Spleen (tissue), 11 donors: ENCODE measurements around the gene MINAR1. TPM values are rescaled to one million over a fixed set of nuclear protein-coding genes. Genes with fewer than 3 reads are reported as not detected.

Experiments used
- DNase-seq: peaks from one replicate; pipeline ENCODE4 v3.0.0-alpha.2; 2020
- H3K27ac ChIP-seq, 8 donors: fragments of 200-600 bp; sonication (generic) in 7 of 8; 1 replicate in 4 of 8; 2 replicates in 4 of 8; pipeline versions ENCODE4 v1.5.0 to v1.8.0; 2016 to 2021; ENCODE audit warnings: inconsistent platforms in 4 of 8, mild to moderate bottlenecking in 4 of 8, moderate library complexity in 1 of 8
- H3K27me3 ChIP-seq, 7 donors: fragments of 200-600 bp; sonication (generic) in 6 of 7; replicated peaks in 1 of 7; 1 replicate in 4 of 7; 2 replicates in 3 of 7; pipeline versions ENCODE4 v1.5.0 to v1.8.0; 2016 to 2021; ENCODE audit warnings: inconsistent platforms in 3 of 7, mild to moderate bottlenecking in 1 of 7
- H3K36me3 ChIP-seq, 6 donors: fragments of 200-600 bp; sonication (generic) in 5 of 6; 1 replicate in 4 of 6; 2 replicates in 2 of 6; pipeline versions ENCODE4 v1.5.0 to v1.8.0; 2016 to 2021; ENCODE audit warnings: inconsistent platforms in 2 of 6
- H3K4me1 ChIP-seq, 6 donors: fragments of 200-600 bp; sonication (generic) in 5 of 6; 1 replicate in 3 of 6; 2 replicates in 3 of 6; pipeline versions ENCODE4 v1.5.0 to v1.8.0; 2016 to 2021; ENCODE audit warnings: inconsistent platforms in 3 of 6
- H3K4me3 ChIP-seq, 8 donors: fragments of 200-600 bp; sonication (generic) in 7 of 8; 1 replicate in 4 of 8; 2 replicates in 4 of 8; pipeline versions ENCODE4 v1.5.0 to v1.8.0; 2016 to 2021; ENCODE audit warnings: inconsistent platforms in 4 of 8, mild to moderate bottlenecking in 4 of 8, moderate library complexity in 2 of 8
- H3K9me3 ChIP-seq, 8 donors: fragments of 200-600 bp; sonication (generic) in 7 of 8; 1 replicate in 4 of 8; 2 replicates in 4 of 8; pipeline versions ENCODE4 v1.5.0 to v1.8.0; 2016 to 2021; ENCODE audit warnings: inconsistent platforms in 4 of 8
- POLR2A ChIP-seq, 3 donors: fragments of 450-650 bp; IDR thresholded peaks; one replicate each; pipeline ENCODE4 v1.5.1; 2017; ENCODE audit warnings: antibody characterized with exemption in 3 of 3, mild to moderate bottlenecking in 1 of 3
- POLR2AphosphoS5 ChIP-seq, 3 donors: sonication (generic); formaldehyde crosslinking; IDR thresholded peaks; one replicate each; pipeline ENCODE4 v1.5.1; 2017; ENCODE audit warnings: antibody characterized with exemption in 3 of 3
- WGBS, 5 donors: extraction: QIAGEN DNeasy Blood & Tissue Kit in 3 of 5; methylation state at CpG; one replicate each; pipeline versions ENCODE4 v1.1.5 to v1.1.7; 2013 to 2018; 5-methylcytosine and 5-hydroxymethylcytosine counted together
- intact Hi-C: fragments of 100-400 bp; cut with DNase I; formaldehyde crosslinking; loops from one replicate; pipeline ENCODE4 v1.15.0; 2023; ENCODE audit warnings: low total_unique reads
- polyA plus RNA-seq, 3 donors: library from polyadenylated mRNA; stranded (reverse); fragments of 200-250 nt; gene quantifications; one replicate each; pipeline ENCODE4 v1.2.1, GENCODE V29; 2013
- total RNA-seq, 7 donors: library from RNA; depleted of rRNA in 3 of 7; stranded (reverse); fragments of >200 nt in 3 of 7; fragmentation: NEBNext Ultra II Directional in 4 of 7; extraction: Animal tissue kit (Norgen Biotek cat#: 25700) in 4 of 7; gene quantifications; one replicate each; pipeline versions ENCODE4 v1.1.0 to v1.2.1, GENCODE V29; 2016 to 2021
- TF ChIP-seq, protein P1 (sequence below), 11 experiments: fragments of 200-600 bp in 7 of 11; fragments of 450-650 bp in 4 of 11; sonication (generic) in 4 of 11; IDR thresholded peaks in 8 of 11; conservative IDR thresholded peaks in 3 of 11; 1 replicate in 7 of 11; 2 replicates in 4 of 11; pipeline versions ENCODE4 v1.4.0 to v1.8.0; 2016 to 2021; ENCODE audit warnings: antibody characterized with exemption in 11 of 11, inconsistent platforms in 4 of 11, mild to moderate bottlenecking in 1 of 11
- donor health status: healthy with polysubstance abuse.
- donor health status: DM: no; HTN: no; CAD: no; lungs with moderate emphysema.
- donor health status: DM: no; HTN: no; CAD: no.
- donor health status: Bipolar disorder and iron deficiency.
- donor health status: healthy.
- donor health status: DM: no; HTN: no; CAD: no.
- donor health status: DM: yes; HTN: yes; CAD: no.

MINAR1 gene
- total and polyA plus RNA-seq, 10 donors, result 0.15 to 1.6 (median 0.73) TPM

DNA sequence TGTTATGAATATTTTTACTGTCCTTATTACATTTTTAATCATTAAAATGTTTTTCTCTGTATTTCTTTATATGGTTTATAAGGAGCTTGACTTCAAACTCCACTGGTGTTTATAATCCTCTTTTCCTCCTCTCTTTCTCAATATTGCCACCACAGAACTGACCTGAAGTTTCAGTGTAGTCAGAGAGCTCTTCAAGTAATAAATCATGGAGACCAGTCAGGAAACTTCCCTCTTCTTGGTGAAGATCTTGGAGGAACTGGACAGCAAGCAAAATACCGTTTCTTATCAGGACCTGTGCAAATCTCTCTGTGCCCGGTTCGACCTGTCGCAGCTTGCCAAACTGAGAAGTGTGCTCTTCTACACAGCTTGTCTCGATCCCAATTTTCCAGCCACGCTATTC lies 23.8 kb downstream of the MINAR1 start:
- H3K4me1 ChIP-seq, result no peaks in the 10 kb centered on the region
- no peak overlapping the region for H3K4me3 ChIP-seq
- no peak for TF ChIP-seq POLR2A (IDR thresholded peaks at IDR 0.05)
- TF ChIP-seq POLR2AphosphoS5 (IDR thresholded peaks at IDR 0.05), result no peak
- TF ChIP-seq, protein P1, sequence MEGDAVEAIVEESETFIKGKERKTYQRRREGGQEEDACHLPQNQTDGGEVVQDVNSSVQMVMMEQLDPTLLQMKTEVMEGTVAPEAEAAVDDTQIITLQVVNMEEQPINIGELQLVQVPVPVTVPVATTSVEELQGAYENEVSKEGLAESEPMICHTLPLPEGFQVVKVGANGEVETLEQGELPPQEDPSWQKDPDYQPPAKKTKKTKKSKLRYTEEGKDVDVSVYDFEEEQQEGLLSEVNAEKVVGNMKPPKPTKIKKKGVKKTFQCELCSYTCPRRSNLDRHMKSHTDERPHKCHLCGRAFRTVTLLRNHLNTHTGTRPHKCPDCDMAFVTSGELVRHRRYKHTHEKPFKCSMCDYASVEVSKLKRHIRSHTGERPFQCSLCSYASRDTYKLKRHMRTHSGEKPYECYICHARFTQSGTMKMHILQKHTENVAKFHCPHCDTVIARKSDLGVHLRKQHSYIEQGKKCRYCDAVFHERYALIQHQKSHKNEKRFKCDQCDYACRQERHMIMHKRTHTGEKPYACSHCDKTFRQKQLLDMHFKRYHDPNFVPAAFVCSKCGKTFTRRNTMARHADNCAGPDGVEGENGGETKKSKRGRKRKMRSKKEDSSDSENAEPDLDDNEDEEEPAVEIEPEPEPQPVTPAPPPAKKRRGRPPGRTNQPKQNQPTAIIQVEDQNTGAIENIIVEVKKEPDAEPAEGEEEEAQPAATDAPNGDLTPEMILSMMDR (IDR thresholded peaks at IDR 0.05 in 8 of 11, conservative IDR thresholded peaks at IDR 0.05 in 3 of 11), result no peak
- intact Hi-C loops, result no loop called here
- H3K27me3 ChIP-seq, result peaks cover 0 to 8% (median 0%) of the 10 kb centered on the region in 7 donors
- WGBS, 5 donors, result 78 to 89% (median 86%) methylated on average over 6 of the region's 6 CpGs
- DNase-seq, result no peak
- H3K36me3 ChIP-seq, result no peaks in the 10 kb centered on the region
- no peaks in the 10 kb centered on the region for H3K9me3 ChIP-seq
- H3K27ac ChIP-seq, result no peak overlapping the region

GRCh38 chr15:79458491-79458890 lies 26.4 kb downstream of the MINAR1 start:
- Histone ChIP-seq H3K27ac (no peak overlapping the region), H3K27me3 (no peaks in the 10 kb centered on the region), H3K4me3 (no peak overlapping the region), H3K4me1 (no peaks in the 10 kb centered on the region), H3K36me3 (no peaks in the 10 kb centered on the region), H3K9me3 (no peaks in the 10 kb centered on the region)
- TF ChIP-seq, protein P1 (IDR thresholded peaks at IDR 0.05 in 8 of 11, conservative IDR thresholded peaks at IDR 0.05 in 3 of 11), result no peak
- no peak for TF ChIP-seq POLR2AphosphoS5 (IDR thresholded peaks at IDR 0.05)
- no peak for TF ChIP-seq POLR2A (IDR thresholded peaks at IDR 0.05)
- DNase-seq, result no peak
- WGBS, 5 donors, result 77 to 89% (median 83%) methylated on average over 6 of the region's 6 CpGs
- intact Hi-C loops, result no loop called here

GRCh38 chr15:79459666-79460065 lies 27.5 kb downstream of the MINAR1 start:
- Histone ChIP-seq H3K9me3 (no peaks in the 10 kb centered on the region), H3K36me3 (no peaks in the 10 kb centered on the region), H3K4me1 (no peaks in the 10 kb centered on the region), H3K27me3 (no peaks in the 10 kb centered on the region), H3K27ac (no peak overlapping the region), H3K4me3 (no peak overlapping the region)
- WGBS, 5 donors, result 88 to 100% (median 92%) methylated on average over 1 of the region's 1 CpG
- DNase-seq, result no peak
- TF ChIP-seq POLR2A (IDR thresholded peaks at IDR 0.05) (no peak), POLR2AphosphoS5 (IDR thresholded peaks at IDR 0.05) (no peak)
- TF ChIP-seq, protein P1 (IDR thresholded peaks at IDR 0.05 in 8 of 11, conservative IDR thresholded peaks at IDR 0.05 in 3 of 11), result no peak
- intact Hi-C loops, result no loop called here

- no peaks in the 10 kb centered on the region for H3K4me1 ChIP-seq
- 74 to 93% (median 90%) methylated on average over 14 to 18 of the region's 18 CpGs for WGBS, 5 donors
- no peaks in the 10 kb centered on the region for H3K36me3 ChIP-seq
- H3K27me3 ChIP-seq, result no peaks in the 10 kb centered on the region
- DNase-seq, result no peak
- H3K4me3 ChIP-seq, result no peak overlapping the region
- H3K9me3 ChIP-seq, result no peaks in the 10 kb centered on the region
- H3K27ac ChIP-seq, result no peak overlapping the region
- no peak for TF ChIP-seq POLR2AphosphoS5 (IDR thresholded peaks at IDR 0.05)
- TF ChIP-seq, protein P1 (IDR thresholded peaks at IDR 0.05 in 8 of 11, conservative IDR thresholded peaks at IDR 0.05 in 3 of 11), result no peak
- no peak for TF ChIP-seq POLR2A (IDR thresholded peaks at IDR 0.05)
- intact Hi-C loops, result no loop called here
These were observed 31.1 kb downstream of the MINAR1 start for GRCh38 chr15:79463043-79463780.
